Vagina (tissue), 2 donors: ENCODE measurements around the gene ADGRA1.

ENCODE experiments used
- POLR2A ChIP-seq, 2 donors: fragments of 450-650 bp; IDR thresholded peaks; one replicate each; pipeline ENCODE4 v1.6.1; 2017; ENCODE audit warnings: antibody characterized with exemption in 2 of 2, mild to moderate bottlenecking in 2 of 2, moderate library complexity in 2 of 2
- TF ChIP-seq, protein P1 (sequence below), 3 experiments: fragments of 450-650 bp in 2 of 3; fragments of 200-600 bp in 1 of 3; sonication (generic) in 1 of 3; IDR thresholded peaks; one replicate each; pipeline ENCODE4 v1.5.1; 2017 to 2019; ENCODE audit warnings: antibody characterized with exemption in 3 of 3, mild to moderate bottlenecking in 2 of 3, moderate library complexity in 2 of 3

DNA sequence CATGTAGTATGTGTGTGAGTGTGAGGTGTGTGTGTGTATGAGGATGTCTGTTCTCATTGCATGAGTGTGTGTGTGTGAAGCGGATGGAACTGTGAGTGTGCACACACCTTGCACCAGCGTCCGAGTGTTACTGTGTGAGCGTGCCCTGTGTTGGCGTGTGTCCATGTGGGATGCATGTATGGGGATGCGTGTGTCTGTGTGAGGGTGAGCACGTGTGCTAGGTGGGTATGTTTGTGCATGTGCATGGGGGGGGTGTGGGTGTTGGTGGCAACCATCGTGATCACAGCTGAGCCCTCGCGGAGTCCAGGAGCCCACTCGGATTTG, 78.7 kb downstream of the ADGRA1 start:
- TF ChIP-seq, protein P1, sequence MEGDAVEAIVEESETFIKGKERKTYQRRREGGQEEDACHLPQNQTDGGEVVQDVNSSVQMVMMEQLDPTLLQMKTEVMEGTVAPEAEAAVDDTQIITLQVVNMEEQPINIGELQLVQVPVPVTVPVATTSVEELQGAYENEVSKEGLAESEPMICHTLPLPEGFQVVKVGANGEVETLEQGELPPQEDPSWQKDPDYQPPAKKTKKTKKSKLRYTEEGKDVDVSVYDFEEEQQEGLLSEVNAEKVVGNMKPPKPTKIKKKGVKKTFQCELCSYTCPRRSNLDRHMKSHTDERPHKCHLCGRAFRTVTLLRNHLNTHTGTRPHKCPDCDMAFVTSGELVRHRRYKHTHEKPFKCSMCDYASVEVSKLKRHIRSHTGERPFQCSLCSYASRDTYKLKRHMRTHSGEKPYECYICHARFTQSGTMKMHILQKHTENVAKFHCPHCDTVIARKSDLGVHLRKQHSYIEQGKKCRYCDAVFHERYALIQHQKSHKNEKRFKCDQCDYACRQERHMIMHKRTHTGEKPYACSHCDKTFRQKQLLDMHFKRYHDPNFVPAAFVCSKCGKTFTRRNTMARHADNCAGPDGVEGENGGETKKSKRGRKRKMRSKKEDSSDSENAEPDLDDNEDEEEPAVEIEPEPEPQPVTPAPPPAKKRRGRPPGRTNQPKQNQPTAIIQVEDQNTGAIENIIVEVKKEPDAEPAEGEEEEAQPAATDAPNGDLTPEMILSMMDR (IDR thresholded peaks at IDR 0.05) = no peak
- TF ChIP-seq POLR2A (IDR thresholded peaks at IDR 0.05) = no peak
